Stomach (tissue), 9 donors: ENCODE results near the gene C2CD4C. TPM values are rescaled to one million over a fixed set of nuclear protein-coding genes. Genes with fewer than 3 reads are reported as not detected.
"Not testable (repeated sequence)": the region's sequence is repeated elsewhere in the genome, so short reads cannot be mapped to it uniquely, and the experiment has no call there.

ENCODE experiments used
- DNase-seq, 2 donors: peaks; one replicate each; pipeline versions ENCODE4 v3.0.0 to v3.0.0-alpha.2; 2013 to 2019
- H3K27ac ChIP-seq, 5 donors: fragments of 200-600 bp in 4 of 5; sonication (generic) in 4 of 5; one replicate each; pipeline ENCODE4 v1.5.1; 2013 to 2019; ENCODE audit warnings: mild to moderate bottlenecking in 1 of 5, moderate library complexity in 1 of 5
- H3K27me3 ChIP-seq, 3 donors: fragments of 200-600 bp; sonication (generic); one replicate each; pipeline ENCODE4 v1.5.1; 2017 to 2019; ENCODE audit warnings: mixed run types in 1 of 3
- H3K36me3 ChIP-seq, 4 donors: fragments of 200-600 bp; sonication (generic); 1 replicate in 3 of 4; 2 replicates in 1 of 4; pipeline ENCODE4 v1.5.1; 2016 to 2019
- H3K4me1 ChIP-seq, 4 donors: fragments of 200-600 bp; sonication (generic); one replicate each; pipeline ENCODE4 v1.5.1; 2016 to 2019
- H3K4me3 ChIP-seq, 4 donors: fragments of 200-600 bp; sonication (generic) in 3 of 4; one replicate each; pipeline ENCODE4 v1.5.1; 2016 to 2019; ENCODE audit warnings: mild to moderate bottlenecking in 1 of 4
- H3K9me3 ChIP-seq, 4 donors: fragments of 200-600 bp; sonication (generic); one replicate each; pipeline ENCODE4 v1.5.1; 2016 to 2019
- EP300 ChIP-seq: sonication (generic); formaldehyde crosslinking; IDR thresholded peaks from one replicate; pipeline ENCODE4 v1.6.1; 2017; ENCODE audit warnings: antibody characterized with exemption
- POLR2A ChIP-seq, 4 donors: fragments of 450-650 bp; IDR thresholded peaks; one replicate each; pipeline ENCODE4 v1.6.1; 2016; ENCODE audit warnings: antibody characterized with exemption in 4 of 4, control low read depth in 2 of 4, mild to moderate bottlenecking in 1 of 4, moderate library complexity in 1 of 4
- POLR2AphosphoS5 ChIP-seq, 3 donors: sonication (generic); formaldehyde crosslinking; IDR thresholded peaks; one replicate each; pipeline ENCODE4 v1.6.1; 2016; ENCODE audit warnings: antibody characterized with exemption in 3 of 3
- WGBS, 5 donors: extraction: QIAGEN DNeasy Blood & Tissue Kit in 3 of 5; methylation state at CpG; one replicate each; pipeline versions ENCODE4 v1.1.5 to v1.1.7; 2013 to 2018; 5-methylcytosine and 5-hydroxymethylcytosine counted together
- intact Hi-C: fragments of 100-400 bp; cut with DNase I; formaldehyde crosslinking; loops from one replicate; pipeline ENCODE4 v1.15.1; 2023; ENCODE audit warnings: low total_unique reads
- polyA plus RNA-seq, 3 donors: library from polyadenylated mRNA; stranded (reverse); fragments of 200-250 nt; gene quantifications; one replicate each; pipeline ENCODE4 v1.2.3, GENCODE V29; 2013
- total RNA-seq, 5 donors: library from RNA; depleted of rRNA; stranded (reverse); fragments of >200 nt; gene quantifications; one replicate each; pipeline versions ENCODE4 v1.1.0 to v1.2.3, GENCODE V29; 2014 to 2016
- TF ChIP-seq, protein P1 (sequence below), 7 experiments: fragments of 450-650 bp in 4 of 7; fragments of 200-600 bp in 3 of 7; sonication (generic) in 3 of 7; IDR thresholded peaks; one replicate each; pipeline ENCODE4 v1.5.1; 2016 to 2019; ENCODE audit warnings: antibody characterized with exemption in 7 of 7, control low read depth in 2 of 7, mild to moderate bottlenecking in 1 of 7
- donor health status: healthy with polysubstance abuse.
- donor health status: Bipolar disorder and iron deficiency.
- donor health status: healthy.

C2CD4C gene
- total and polyA plus RNA-seq, 8 donors, result 0.31 to 9.3 (median 0.61) TPM; not detected in 3

DNA sequence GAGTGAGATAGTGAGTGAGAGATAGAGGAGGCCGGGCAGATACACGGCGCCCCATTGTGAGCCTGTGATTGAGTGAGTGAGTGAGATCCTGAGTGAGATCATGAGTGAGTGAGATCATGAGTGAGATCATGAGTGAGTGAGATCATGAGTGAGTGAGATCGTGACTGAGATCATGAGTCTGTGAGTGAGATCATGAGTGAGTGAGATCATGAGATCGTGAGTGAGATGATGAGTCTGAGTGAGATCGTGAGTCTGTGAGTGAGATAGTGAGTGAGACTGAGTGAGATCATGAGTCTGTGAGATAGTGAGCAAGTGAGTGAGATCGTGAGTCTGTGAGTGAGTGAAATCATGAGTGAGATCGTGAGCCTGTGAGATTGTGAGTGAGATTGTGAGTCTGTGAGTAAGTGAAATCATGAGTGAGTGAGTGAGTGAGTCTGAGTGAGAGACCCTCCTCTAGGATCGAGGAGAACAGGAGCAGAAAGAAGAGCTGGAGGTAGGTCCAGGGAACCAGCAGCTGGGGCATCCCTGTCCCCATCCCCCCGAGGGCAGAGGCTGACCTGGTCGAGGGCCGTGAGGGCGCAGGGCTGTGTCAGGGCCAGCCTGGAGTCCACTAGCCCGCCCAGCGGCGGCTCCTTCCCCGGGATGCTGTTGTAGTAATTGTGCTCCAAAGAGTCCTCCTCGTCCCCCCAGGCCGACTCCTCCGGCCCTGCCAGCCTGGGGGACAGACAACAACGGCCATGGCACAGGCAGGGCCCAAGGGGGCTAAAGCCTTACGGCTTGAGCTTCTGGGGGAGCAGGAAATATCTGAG, 25.4 kb upstream of the C2CD4C start:
- DNase-seq, result no peak
- H3K4me1 ChIP-seq, result no peaks in the 10 kb centered on the region
- TF ChIP-seq POLR2A (IDR thresholded peaks at IDR 0.05) (no peak), EP300 (no peak), POLR2AphosphoS5 (IDR thresholded peaks at IDR 0.05) (no peak)
- TF ChIP-seq, protein P1, sequence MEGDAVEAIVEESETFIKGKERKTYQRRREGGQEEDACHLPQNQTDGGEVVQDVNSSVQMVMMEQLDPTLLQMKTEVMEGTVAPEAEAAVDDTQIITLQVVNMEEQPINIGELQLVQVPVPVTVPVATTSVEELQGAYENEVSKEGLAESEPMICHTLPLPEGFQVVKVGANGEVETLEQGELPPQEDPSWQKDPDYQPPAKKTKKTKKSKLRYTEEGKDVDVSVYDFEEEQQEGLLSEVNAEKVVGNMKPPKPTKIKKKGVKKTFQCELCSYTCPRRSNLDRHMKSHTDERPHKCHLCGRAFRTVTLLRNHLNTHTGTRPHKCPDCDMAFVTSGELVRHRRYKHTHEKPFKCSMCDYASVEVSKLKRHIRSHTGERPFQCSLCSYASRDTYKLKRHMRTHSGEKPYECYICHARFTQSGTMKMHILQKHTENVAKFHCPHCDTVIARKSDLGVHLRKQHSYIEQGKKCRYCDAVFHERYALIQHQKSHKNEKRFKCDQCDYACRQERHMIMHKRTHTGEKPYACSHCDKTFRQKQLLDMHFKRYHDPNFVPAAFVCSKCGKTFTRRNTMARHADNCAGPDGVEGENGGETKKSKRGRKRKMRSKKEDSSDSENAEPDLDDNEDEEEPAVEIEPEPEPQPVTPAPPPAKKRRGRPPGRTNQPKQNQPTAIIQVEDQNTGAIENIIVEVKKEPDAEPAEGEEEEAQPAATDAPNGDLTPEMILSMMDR (IDR thresholded peaks at IDR 0.05), result no peak
- WGBS, 5 donors, result 89 to 94% (median 91%) methylated on average over 20 to 22 of the region's 22 CpGs
- H3K4me3 ChIP-seq, result no peak overlapping the region
- no peaks in the 10 kb centered on the region for H3K9me3 ChIP-seq
- peaks cover 0 to 27% (median 17%) of the 10 kb centered on the region in 4 donors for H3K36me3 ChIP-seq
- intact Hi-C loops, result no loop called here
- H3K27me3 ChIP-seq, result peaks cover 0 to 9% (median 0%) of the 10 kb centered on the region in 3 donors
- no peak overlapping the region for H3K27ac ChIP-seq

DNA sequence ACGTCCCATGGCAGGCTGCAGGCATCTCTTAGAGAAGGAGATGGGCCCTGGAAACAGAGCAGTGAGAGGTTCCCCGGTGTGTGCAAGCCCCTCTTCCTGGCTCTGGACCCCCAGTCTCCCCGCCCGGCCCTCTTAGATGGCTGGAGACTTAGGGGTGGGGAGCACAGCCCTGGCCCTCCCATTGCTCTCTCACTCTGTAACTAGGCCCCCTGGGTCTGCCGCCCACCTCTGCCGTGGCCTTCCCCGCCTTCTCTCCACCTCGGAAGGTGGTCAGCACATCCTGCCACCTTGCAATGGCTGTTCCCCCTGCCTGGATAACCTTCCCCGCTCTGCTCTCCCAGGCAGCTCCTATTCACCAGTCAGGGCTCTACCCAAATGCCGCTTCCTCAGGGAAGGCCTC, 21.8 kb upstream of the C2CD4C start:
- no peak overlapping the region for H3K27ac ChIP-seq
- peaks cover 0 to 35% (median 23%) of the 10 kb centered on the region in 4 donors for H3K36me3 ChIP-seq
- no peaks in the 10 kb centered on the region for H3K9me3 ChIP-seq
- H3K4me1 ChIP-seq, result no peaks in the 10 kb centered on the region
- intact Hi-C loops, result no loop called here
- TF ChIP-seq, protein P1 (IDR thresholded peaks at IDR 0.05), result no peak
- no peak for TF ChIP-seq POLR2AphosphoS5 (IDR thresholded peaks at IDR 0.05)
- no peak for TF ChIP-seq POLR2A (IDR thresholded peaks at IDR 0.05)
- no peak for TF ChIP-seq EP300
- WGBS, 5 donors, result 84 to 99% (median 97%) methylated on average over 10 of the region's 10 CpGs
- H3K27me3 ChIP-seq, result no peaks in the 10 kb centered on the region
- no peak for DNase-seq
- no peak overlapping the region for H3K4me3 ChIP-seq

DNA sequence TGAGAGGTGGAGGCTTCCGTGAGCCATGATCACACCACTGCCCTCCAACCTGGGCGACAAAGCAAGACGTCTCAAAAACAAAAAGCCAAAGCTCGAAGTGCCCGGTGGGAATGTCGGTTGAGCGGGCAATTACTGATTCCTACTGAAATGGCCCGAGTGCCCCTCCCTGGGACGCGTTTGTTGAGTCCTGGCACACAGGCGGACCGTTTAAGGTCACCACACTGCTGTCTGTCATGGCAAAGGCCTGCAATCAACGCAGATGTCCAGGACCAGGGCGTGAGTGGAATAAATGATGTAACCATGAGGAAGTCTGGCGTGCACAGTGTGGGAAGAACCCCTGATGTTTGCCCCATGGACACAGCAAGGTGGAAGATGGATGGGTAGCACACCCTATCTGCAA, 19.2 kb upstream of the C2CD4C start:
- TF ChIP-seq, protein P1 (IDR thresholded peaks at IDR 0.05), result no peak
- TF ChIP-seq POLR2AphosphoS5 (IDR thresholded peaks at IDR 0.05) (no peak), EP300 (no peak), POLR2A (IDR thresholded peaks at IDR 0.05) (no peak)
- no peak for DNase-seq
- intact Hi-C loops, result no loop called here
- Histone ChIP-seq H3K27ac (no peak overlapping the region), H3K4me1 (no peaks in the 10 kb centered on the region), H3K4me3 (no peak overlapping the region), H3K27me3 (no peaks in the 10 kb centered on the region), H3K9me3 (no peaks in the 10 kb centered on the region), H3K36me3 (peaks cover 0 to 46% (median 26%) of the 10 kb centered on the region in 4 donors)
- WGBS, 5 donors, result 91 to 95% (median 92%) methylated on average over 15 of the region's 15 CpGs

DNA sequence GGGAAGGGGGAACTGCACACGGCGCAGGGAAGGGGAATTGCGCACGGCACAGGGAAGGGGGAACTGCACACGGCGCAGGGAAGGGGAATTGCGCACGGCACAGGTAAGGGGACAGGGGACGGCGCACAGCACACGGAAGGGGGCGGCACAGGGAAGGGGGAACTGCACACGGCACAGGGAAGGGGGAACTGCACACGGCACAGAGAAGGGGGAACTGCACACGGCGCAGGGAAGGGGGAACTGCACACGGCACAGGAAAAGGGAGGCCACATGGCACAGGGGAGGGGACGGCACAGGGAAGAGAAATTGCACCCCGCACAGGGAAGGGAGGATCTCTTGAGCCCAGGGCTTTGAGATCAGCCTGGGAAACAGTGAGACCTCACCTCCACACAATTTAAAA, 18.7 kb upstream of the C2CD4C start:
- peaks cover 0 to 48% (median 26%) of the 10 kb centered on the region in 4 donors for H3K36me3 ChIP-seq
- H3K27ac ChIP-seq, H3K9me3 ChIP-seq, intact Hi-C loops, H3K4me1 ChIP-seq, H3K4me3 ChIP-seq, H3K27me3 ChIP-seq, DNase-seq: not testable (repeated sequence)
- WGBS, 5 donors, result 56 to 79% (median 71%) methylated on average over 7 to 19 of the region's 19 CpGs
